ENCODE results near the gene ITPR2. TPM values are rescaled to one million over a fixed set of nuclear protein-coding genes. Genes with fewer than 3 reads are reported as not detected.

The ITPR2 gene
- total and polyA plus RNA-seq, 4 donors = 11.7 to 93.3 (median 35.4) TPM

DNA sequence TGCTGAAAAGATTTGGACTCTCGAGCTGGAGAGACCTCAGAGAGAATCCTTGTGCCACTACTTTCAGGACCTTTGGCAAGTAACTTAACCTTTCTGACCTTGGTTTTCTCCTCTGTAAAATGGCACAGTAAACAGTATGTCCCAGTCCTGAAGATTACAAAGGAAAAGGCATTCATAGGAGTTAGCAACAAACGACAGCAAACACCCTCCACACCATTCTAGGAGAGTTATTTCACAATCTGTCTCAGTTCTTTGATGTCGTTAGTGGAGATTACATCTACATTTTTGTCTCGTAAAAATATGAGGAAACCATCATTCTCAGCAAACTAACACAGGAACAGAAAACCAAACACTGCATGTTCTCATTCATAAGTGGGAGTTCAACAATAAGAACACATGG lies 205.7 kb downstream of the ITPR2 start (continued):
- TF ChIP-seq, protein P1, sequence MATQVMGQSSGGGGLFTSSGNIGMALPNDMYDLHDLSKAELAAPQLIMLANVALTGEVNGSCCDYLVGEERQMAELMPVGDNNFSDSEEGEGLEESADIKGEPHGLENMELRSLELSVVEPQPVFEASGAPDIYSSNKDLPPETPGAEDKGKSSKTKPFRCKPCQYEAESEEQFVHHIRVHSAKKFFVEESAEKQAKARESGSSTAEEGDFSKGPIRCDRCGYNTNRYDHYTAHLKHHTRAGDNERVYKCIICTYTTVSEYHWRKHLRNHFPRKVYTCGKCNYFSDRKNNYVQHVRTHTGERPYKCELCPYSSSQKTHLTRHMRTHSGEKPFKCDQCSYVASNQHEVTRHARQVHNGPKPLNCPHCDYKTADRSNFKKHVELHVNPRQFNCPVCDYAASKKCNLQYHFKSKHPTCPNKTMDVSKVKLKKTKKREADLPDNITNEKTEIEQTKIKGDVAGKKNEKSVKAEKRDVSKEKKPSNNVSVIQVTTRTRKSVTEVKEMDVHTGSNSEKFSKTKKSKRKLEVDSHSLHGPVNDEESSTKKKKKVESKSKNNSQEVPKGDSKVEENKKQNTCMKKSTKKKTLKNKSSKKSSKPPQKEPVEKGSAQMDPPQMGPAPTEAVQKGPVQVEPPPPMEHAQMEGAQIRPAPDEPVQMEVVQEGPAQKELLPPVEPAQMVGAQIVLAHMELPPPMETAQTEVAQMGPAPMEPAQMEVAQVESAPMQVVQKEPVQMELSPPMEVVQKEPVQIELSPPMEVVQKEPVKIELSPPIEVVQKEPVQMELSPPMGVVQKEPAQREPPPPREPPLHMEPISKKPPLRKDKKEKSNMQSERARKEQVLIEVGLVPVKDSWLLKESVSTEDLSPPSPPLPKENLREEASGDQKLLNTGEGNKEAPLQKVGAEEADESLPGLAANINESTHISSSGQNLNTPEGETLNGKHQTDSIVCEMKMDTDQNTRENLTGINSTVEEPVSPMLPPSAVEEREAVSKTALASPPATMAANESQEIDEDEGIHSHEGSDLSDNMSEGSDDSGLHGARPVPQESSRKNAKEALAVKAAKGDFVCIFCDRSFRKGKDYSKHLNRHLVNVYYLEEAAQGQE (IDR thresholded peaks at IDR 0.05) = no peak
- TF ChIP-seq FOXA2 (IDR thresholded peaks at IDR 0.05) (no peak), RXRA (IDR thresholded peaks at IDR 0.05) (no peak), TAF1 (conservative IDR thresholded peaks at IDR 0.05) (no peak), JUND (IDR thresholded peaks at IDR 0.05) (no peak), RAD21 (IDR thresholded peaks at IDR 0.05) (no peak), FOXA1 (IDR thresholded peaks at IDR 0.05) (no peak), YY1 (IDR thresholded peaks at IDR 0.05) (no peak), HNF4A (conservative IDR thresholded peaks at IDR 0.05) (no peak)
- TF ChIP-seq, protein P2, sequence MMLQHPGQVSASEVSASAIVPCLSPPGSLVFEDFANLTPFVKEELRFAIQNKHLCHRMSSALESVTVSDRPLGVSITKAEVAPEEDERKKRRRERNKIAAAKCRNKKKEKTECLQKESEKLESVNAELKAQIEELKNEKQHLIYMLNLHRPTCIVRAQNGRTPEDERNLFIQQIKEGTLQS (IDR thresholded peaks at IDR 0.05) = no peak

DNA sequence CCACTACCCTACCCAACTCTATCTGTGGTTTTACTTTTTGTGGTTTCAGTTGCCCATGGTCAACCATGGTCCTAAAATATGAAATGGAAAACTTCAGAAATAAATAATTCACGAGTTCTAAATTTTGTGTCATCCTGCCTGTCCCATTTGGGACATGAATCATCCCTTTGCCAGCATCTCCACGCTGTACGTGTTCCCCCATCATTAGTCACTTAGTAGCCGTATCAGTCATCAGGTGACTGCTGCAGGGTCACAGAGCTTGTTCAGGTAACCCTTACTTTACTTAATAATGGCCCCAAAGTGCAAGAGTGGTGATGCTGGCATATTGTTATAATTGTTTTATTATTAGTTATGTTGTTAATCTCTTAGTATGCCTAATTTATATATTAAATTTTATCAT lies 209.9 kb downstream of the ITPR2 start:
- 97% methylated on average over 4 of the region's 4 CpGs for WGBS
- no peak for TF ChIP-seq FOXA2 (IDR thresholded peaks at IDR 0.05)
- TF ChIP-seq, protein P1 (IDR thresholded peaks at IDR 0.05) = no peak
- TF ChIP-seq RAD21 (IDR thresholded peaks at IDR 0.05) = no peak
- no peak for TF ChIP-seq FOXA1 (IDR thresholded peaks at IDR 0.05)
- TF ChIP-seq GABPA (IDR thresholded peaks at IDR 0.05 in 1 of 2, conservative IDR thresholded peaks at IDR 0.05 in 1 of 2) = no peak
- TF ChIP-seq JUND (IDR thresholded peaks at IDR 0.05) = no peak
- TF ChIP-seq, protein P3, sequence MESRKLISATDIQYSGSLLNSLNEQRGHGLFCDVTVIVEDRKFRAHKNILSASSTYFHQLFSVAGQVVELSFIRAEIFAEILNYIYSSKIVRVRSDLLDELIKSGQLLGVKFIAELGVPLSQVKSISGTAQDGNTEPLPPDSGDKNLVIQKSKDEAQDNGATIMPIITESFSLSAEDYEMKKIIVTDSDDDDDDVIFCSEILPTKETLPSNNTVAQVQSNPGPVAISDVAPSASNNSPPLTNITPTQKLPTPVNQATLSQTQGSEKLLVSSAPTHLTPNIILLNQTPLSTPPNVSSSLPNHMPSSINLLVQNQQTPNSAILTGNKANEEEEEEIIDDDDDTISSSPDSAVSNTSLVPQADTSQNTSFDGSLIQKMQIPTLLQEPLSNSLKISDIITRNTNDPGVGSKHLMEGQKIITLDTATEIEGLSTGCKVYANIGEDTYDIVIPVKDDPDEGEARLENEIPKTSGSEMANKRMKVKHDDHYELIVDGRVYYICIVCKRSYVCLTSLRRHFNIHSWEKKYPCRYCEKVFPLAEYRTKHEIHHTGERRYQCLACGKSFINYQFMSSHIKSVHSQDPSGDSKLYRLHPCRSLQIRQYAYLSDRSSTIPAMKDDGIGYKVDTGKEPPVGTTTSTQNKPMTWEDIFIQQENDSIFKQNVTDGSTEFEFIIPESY (IDR thresholded peaks at IDR 0.05) = no peak
- TF ChIP-seq, protein P2 (IDR thresholded peaks at IDR 0.05) = no peak
- no peak for TF ChIP-seq SP1 (IDR thresholded peaks at IDR 0.05)
- TF ChIP-seq TAF1 (conservative IDR thresholded peaks at IDR 0.05) = no peak
- no peak for TF ChIP-seq RXRA (IDR thresholded peaks at IDR 0.05)
- TF ChIP-seq NR2F2 (IDR thresholded peaks at IDR 0.05) = no peak
- TF ChIP-seq, protein P4, sequence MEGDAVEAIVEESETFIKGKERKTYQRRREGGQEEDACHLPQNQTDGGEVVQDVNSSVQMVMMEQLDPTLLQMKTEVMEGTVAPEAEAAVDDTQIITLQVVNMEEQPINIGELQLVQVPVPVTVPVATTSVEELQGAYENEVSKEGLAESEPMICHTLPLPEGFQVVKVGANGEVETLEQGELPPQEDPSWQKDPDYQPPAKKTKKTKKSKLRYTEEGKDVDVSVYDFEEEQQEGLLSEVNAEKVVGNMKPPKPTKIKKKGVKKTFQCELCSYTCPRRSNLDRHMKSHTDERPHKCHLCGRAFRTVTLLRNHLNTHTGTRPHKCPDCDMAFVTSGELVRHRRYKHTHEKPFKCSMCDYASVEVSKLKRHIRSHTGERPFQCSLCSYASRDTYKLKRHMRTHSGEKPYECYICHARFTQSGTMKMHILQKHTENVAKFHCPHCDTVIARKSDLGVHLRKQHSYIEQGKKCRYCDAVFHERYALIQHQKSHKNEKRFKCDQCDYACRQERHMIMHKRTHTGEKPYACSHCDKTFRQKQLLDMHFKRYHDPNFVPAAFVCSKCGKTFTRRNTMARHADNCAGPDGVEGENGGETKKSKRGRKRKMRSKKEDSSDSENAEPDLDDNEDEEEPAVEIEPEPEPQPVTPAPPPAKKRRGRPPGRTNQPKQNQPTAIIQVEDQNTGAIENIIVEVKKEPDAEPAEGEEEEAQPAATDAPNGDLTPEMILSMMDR (IDR thresholded peaks at IDR 0.05; ENCODE audit: low read depth, low read length, missing input control) = no peak
- no peak for TF ChIP-seq HNF4A (conservative IDR thresholded peaks at IDR 0.05)
- no peak for TF ChIP-seq EGR1 (IDR thresholded peaks at IDR 0.05; ENCODE audit: low read depth in 2 of 2)
- TF ChIP-seq, protein P5, sequence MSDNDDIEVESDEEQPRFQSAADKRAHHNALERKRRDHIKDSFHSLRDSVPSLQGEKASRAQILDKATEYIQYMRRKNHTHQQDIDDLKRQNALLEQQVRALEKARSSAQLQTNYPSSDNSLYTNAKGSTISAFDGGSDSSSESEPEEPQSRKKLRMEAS (IDR thresholded peaks at IDR 0.05) = no peak
- no peaks in the 10 kb centered on the region for H3K27me3 ChIP-seq (ENCODE audit: control insufficient read depth in 4 of 4, insufficient read depth in 4 of 4, low read length in 3 of 4)
- no peaks in the 10 kb centered on the region for H3K4me1 ChIP-seq (ENCODE audit: control insufficient read depth in 4 of 4, insufficient read depth in 4 of 4, low read length in 3 of 4)
- no peak for DNase-seq (ENCODE audit: low spot score)
- H3K36me3 ChIP-seq (ENCODE audit: control insufficient read depth in 4 of 4, insufficient read depth in 3 of 4, low read depth in 1 of 4, low read length in 3 of 4) = peaks cover 5 to 67% (median 59%) of the 10 kb centered on the region in 4 donors
- no peak overlapping the region for H3K9ac ChIP-seq (ENCODE audit: low read depth in 1 of 2, low read length in 2 of 2)
- no peaks in the 10 kb centered on the region for H3K9me3 ChIP-seq (ENCODE audit: control insufficient read depth in 4 of 4, low read length in 3 of 4)
- no peak overlapping the region for H3K27ac ChIP-seq (ENCODE audit: low read depth in 1 of 2, low read length in 2 of 2)
- H3K4me3 ChIP-seq (ENCODE audit: low read depth in 1 of 3, low read length in 3 of 3) = no peak overlapping the region
